ENCODE results near the gene PPA1.

The PPA1 gene

DNA sequence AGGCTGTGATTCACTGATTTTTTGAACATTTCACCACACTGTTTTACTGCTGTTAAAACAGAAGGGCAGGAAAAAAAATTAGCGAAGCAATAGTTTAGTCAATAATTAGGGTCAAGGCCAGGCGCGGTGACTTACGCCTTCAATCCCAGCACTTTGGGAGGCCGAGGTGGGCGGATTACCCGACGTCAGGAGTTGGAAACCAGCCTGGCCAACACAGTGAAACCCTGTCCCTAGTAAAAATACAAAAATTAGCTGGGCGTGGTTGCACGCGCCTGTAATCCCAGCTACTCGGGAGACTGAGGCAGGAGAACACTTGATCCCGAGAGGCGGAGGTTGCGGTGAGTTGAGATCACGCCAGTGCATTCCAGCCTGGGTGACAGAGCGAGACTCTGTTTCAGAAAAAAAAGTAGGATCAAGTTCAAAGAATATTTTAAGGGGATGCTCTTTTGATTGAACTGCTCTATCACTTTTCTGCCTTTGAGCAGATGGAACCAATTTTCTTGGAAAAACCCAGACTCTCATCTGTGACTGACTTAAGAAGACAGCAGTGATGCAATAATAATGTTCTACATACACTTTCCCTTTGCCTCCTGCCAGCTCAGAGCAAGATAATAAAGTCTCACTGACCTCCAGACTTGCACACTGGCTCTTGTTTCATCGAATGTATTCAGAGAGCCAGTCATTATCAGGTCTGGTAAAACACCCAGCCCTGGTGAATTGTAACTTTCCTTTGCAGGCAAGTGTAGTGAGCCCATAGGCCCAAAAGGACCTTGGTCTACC lies 1.6 kb upstream of the PPA1 start:
- Histone ChIP-seq H3K79me2 (ENCODE audit: insufficient read depth, low read length) (peaks cover 33% of the 10 kb centered on the region), H2AFZ (ENCODE audit: low read depth, low read length) (peak overlapping the region; percentile 47), H4K20me1 (ENCODE audit: insufficient read depth, low read length) (peaks cover 24% of the 10 kb centered on the region), H3K4me1 (ENCODE audit: insufficient read depth, low read length) (peaks cover 33% of the 10 kb centered on the region), H3K27me3 (ENCODE audit: insufficient read depth, low read length, poor library complexity) (no peaks in the 10 kb centered on the region), H3K9ac (ENCODE audit: low read depth, low read length) (no peak overlapping the region), H3K4me2 (ENCODE audit: insufficient read depth, low read length) (no peak overlapping the region), H3K36me3 (ENCODE audit: insufficient read depth, low read length) (peaks cover 10% of the 10 kb centered on the region), H3K27ac (ENCODE audit: low read length) (no peak overlapping the region), H3K9me3 (ENCODE audit: insufficient read depth, low read length, severe bottlenecking) (no peaks in the 10 kb centered on the region), H3K4me3 (ENCODE audit: low read depth in 1 of 2, low read length in 2 of 2) (no peak overlapping the region)
- no peak for DNase-seq
- TF ChIP-seq EZH2 (IDR thresholded peaks at IDR 0.05; ENCODE audit: borderline replicate concordance, low read depth, low read length, severe bottlenecking) (no peak), CTCF (IDR thresholded peaks at IDR 0.05; ENCODE audit: borderline replicate concordance, extremely low read depth, low read length, poor library complexity, severe bottlenecking) (no peak)
- ATAC-seq (ENCODE audit: insufficient read depth, low read depth) = no peak

GRCh38 chr10:70233939-70234300 lies 691 bp upstream of the PPA1 start:
- Histone ChIP-seq H3K9ac (ENCODE audit: low read depth, low read length) (peak overlapping the region; percentile 82), H4K20me1 (ENCODE audit: insufficient read depth, low read length) (peaks cover 27% of the 10 kb centered on the region), H3K9me3 (ENCODE audit: insufficient read depth, low read length, severe bottlenecking) (no peaks in the 10 kb centered on the region), H3K4me1 (ENCODE audit: insufficient read depth, low read length) (peaks cover 43% of the 10 kb centered on the region), H3K36me3 (ENCODE audit: insufficient read depth, low read length) (peaks cover 19% of the 10 kb centered on the region), H2AFZ (ENCODE audit: low read depth, low read length) (peak overlapping the region; percentile 86), H3K27me3 (ENCODE audit: insufficient read depth, low read length, poor library complexity) (no peaks in the 10 kb centered on the region), H3K4me2 (ENCODE audit: insufficient read depth, low read length) (peak overlapping the region; percentile 91), H3K27ac (ENCODE audit: low read length) (peak overlapping the region; percentile 73), H3K4me3 (ENCODE audit: low read depth in 1 of 2, low read length in 2 of 2) (peak overlapping the region; percentile 98 to 100; a peak in 3 of 4 replicates), H3K79me2 (ENCODE audit: insufficient read depth, low read length) (peaks cover 43% of the 10 kb centered on the region)
- no peak for DNase-seq
- ATAC-seq (ENCODE audit: insufficient read depth, low read depth) = no peak
- no peak for TF ChIP-seq CTCF (IDR thresholded peaks at IDR 0.05; ENCODE audit: borderline replicate concordance, extremely low read depth, low read length, poor library complexity, severe bottlenecking)

GRCh38 chr10:70232859-70233108 lies 445 bp downstream of the PPA1 start:
- no peak for TF ChIP-seq EZH2 (IDR thresholded peaks at IDR 0.05; ENCODE audit: borderline replicate concordance, low read depth, low read length, severe bottlenecking)
- TF ChIP-seq CTCF (IDR thresholded peaks at IDR 0.05; ENCODE audit: borderline replicate concordance, extremely low read depth, low read length, poor library complexity, severe bottlenecking) = no peak
- peaks cover 30% of the 10 kb centered on the region for H3K36me3 ChIP-seq (ENCODE audit: insufficient read depth, low read length)
- peaks cover 47% of the 10 kb centered on the region for H3K4me1 ChIP-seq (ENCODE audit: insufficient read depth, low read length)
- peak overlapping the region; percentile 81 for H3K27ac ChIP-seq (ENCODE audit: low read length)
- no peaks in the 10 kb centered on the region for H3K9me3 ChIP-seq (ENCODE audit: insufficient read depth, low read length, severe bottlenecking)
- H3K27me3 ChIP-seq (ENCODE audit: insufficient read depth, low read length, poor library complexity) = no peaks in the 10 kb centered on the region
- H2AFZ ChIP-seq (ENCODE audit: low read depth, low read length) = peak overlapping the region; percentile 76
- H3K4me3 ChIP-seq (ENCODE audit: low read depth in 1 of 2, low read length in 2 of 2) = peak overlapping the region; percentile 98 to 100
- DNase-seq = no peak
- peaks cover 54% of the 10 kb centered on the region for H3K79me2 ChIP-seq (ENCODE audit: insufficient read depth, low read length)
- ATAC-seq (ENCODE audit: insufficient read depth, low read depth) = no peak
- H3K9ac ChIP-seq (ENCODE audit: low read depth, low read length) = peak overlapping the region; percentile 82
- peaks cover 38% of the 10 kb centered on the region for H4K20me1 ChIP-seq (ENCODE audit: insufficient read depth, low read length)
- H3K4me2 ChIP-seq (ENCODE audit: insufficient read depth, low read length) = peak overlapping the region; percentile 91
